Activated T-cell treated with anti-CD3 and anti-CD28 coated beads for 4 hours (primary cell): ENCODE measurements around the gene SPACA1.
"Not testable (repeated sequence)": the region's sequence is repeated elsewhere in the genome, so short reads cannot be mapped to it uniquely, and the experiment has no call there.

ENCODE experiments used
- DNase-seq: peaks from one replicate; pipeline ENCODE4 v3.0.0-alpha.2; 2020

The SPACA1 gene

GRCh38 chr6:88047510-88048150, at the start of gene SPACA1:
Gene SPACA1, plus strand, starts transcription at chr6:88047841. Its CDS starts 65 bp downstream, at chr6:88047906.
- DNase-seq: no peak

DNA sequence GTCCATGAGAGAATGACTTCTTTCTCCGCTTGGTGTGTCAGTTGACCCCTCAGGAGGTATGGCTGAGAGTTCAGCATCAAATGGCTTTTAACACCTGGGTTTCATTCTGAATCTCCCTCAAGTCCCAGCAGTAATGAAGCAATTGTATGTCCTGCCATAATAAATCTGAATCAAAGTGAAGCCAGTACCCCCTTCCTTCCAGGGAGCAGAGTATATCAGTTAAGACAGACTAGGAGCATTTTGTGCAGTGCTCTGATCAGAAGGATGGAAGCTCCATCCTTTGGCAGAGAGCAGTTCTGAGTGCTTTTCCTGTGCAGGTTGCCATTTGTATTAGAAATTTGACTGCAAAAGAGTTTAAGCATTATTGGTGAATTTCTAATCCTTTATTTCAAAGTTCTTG, 46.9 kb upstream of the SPACA1 start:
- no peak for DNase-seq

DNA sequence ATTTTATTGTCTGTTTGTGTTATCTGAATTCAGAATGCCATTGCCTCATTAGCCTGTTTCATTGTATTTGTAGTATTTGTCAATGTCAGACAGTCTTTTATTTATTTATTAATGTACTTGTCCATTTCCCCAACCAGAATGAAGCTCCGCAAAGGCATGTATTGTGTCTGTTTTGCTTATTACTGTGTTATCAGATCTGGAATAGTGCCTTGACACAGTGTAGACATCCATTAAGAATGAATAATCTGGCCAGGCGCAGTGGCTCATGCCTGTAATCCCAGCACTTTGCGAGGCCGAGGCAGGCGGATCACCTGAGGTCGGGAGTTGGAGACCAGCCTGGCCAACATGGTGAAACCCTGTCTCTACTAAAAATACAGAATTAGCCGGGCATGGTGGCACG, 46.4 kb upstream of the SPACA1 start:
- DNase-seq: not testable (repeated sequence)

- no peak for DNase-seq
Observed at GRCh38 chr6:88004707-88005106, 42.9 kb upstream of the SPACA1 start.

DNA sequence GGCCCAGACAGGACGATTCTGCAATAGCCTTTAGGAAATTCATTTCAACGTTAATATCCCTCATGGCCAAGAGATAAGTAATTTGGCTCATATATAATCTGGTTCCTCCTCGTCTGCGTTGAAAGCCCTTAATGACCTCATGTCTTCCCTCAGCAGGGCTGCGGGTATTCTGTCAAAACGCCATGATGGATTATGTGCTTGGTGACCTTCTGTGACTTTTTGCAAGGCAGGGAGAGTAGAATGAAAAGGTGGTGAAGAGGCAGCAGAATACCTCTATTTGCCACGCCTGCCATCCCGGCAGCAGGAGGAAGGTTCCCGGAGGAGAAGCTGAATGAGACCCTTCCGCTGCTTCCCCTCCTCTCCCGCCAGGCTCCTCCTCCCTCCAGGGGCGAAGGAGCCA, 41.1 kb upstream of the SPACA1 start:
- DNase-seq: no peak

GRCh38 chr6:88008411-88008810, 39.2 kb upstream of the SPACA1 start:
- DNase-seq: no peak

- no peak for DNase-seq
Observed at GRCh38 chr6:88008831-88009231, 38.8 kb upstream of the SPACA1 start.

GRCh38 chr6:88013015-88013414, 34.6 kb upstream of the SPACA1 start:
- DNase-seq: no peak

- DNase-seq: no peak
Observed at GRCh38 chr6:88013554-88013953, 34.1 kb upstream of the SPACA1 start.

GRCh38 chr6:88020439-88020838, 27.2 kb upstream of the SPACA1 start:
- no peak for DNase-seq

- no peak for DNase-seq
Observed at GRCh38 chr6:88024696-88025095, 22.9 kb upstream of the SPACA1 start.

- DNase-seq: no peak
Observed at GRCh38 chr6:88031550-88031949, 16.1 kb upstream of the SPACA1 start.

DNA sequence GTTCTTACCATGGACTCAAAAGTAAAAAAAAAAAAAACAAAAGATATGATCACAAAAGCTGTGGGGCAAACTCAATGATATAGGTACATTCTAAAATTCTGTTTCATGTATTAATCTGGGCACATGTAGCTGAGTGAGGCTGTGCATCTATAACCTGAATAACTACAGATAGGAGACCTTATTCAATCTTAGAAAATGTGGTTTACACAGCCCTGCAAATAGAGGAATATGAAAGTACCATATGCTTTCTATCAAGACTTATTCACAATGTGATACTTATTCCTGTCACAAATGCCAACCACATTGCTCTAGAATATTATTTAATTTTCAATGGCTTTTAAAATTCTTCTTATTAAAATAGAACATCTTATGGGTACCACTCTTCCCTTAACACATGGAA, 3.1 kb upstream of the SPACA1 start:
- no peak for DNase-seq

DNA sequence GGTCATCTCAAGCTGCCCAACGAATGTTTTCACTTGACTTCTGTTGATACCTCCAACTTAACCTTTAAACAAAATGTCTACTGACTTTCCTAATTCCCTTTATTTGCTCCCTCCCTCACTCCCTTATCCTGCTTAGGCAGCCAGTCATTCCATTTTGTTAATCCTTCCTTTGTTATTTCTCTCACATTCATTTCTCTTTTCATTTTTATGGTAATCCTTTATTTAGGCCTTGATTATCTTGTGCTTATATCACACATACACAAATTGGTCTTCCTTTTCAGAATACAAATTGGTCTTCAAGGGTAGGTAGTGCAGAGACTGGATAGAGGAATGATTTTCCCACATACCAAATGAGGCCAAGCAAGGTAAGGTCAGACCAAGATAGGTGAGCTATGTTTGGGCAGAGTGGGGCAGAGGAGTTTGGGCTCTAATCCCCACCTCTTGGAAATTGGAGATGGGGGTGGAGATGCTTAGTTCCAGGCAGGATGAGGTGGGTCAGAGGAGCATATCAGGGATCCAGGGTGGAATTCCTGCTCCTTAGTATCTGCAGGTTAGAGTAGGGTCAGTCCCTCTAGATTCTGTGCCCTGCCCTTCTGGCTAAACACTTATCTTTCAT, 2.0 kb upstream of the SPACA1 start:
- DNase-seq: no peak

DNA sequence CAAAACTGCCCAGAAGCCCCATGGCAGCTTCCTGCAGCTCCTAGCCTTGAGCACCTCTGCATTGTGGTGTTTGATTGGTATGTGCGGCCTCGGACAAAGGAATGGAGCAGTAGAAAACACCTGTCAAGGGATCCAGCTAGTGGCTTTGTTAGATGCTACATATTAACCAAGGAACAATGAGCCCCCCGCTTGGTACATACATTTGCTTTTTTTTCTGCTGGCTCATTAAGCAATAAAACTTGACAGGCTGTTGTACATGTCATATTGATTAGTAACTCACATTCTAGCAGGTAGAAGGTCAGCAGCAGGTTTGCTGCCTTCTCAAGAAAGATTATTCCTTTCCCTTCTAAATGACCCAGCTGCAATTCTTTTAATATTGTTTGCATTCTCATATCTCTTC, 937 bp downstream of the SPACA1 start:
- no peak for DNase-seq

- DNase-seq: no peak
Observed at GRCh38 chr6:88050140-88050818, 2.6 kb downstream of the SPACA1 start.

DNA sequence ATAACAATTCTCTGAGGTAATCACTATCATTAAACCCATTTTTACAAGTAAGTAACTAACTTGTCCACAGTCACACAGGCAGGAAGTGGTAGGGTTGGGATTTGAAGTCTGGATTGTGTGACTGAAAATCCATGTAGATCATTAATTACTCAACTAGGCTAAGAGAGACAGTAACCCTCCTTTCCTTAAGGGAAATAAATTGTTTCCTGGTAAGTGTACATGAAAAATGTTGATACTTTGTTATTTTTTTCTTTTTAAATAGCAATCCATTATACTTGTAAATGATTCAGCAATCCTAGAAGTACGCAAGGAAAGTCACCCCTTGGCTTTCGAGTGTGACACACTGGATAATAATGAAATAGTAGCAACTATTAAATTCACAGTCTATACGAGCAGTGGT, 11.6 kb downstream of the SPACA1 start:
- no peak for DNase-seq

GRCh38 chr6:88062376-88062775, 14.7 kb downstream of the SPACA1 start:
- DNase-seq: no peak

DNA sequence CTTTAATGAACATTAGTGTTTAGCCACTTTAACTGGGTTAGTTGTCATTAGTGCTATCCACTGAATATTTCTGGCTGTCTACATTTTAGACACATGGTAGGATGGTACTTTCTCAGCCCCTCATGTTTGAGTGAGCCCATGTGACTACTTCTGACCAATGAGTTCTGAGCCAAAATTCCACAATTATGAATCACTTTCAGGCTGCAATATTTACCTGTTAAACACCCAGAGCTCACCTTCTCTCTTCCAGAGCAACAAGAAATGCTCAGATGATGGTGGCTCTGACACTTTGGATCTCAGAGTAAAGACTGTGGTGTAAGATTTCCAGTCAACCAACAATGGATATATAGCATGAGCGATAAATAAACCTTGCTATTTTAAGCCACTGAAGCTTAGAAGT, 24.8 kb downstream of the SPACA1 start:
- DNase-seq: no peak

DNA sequence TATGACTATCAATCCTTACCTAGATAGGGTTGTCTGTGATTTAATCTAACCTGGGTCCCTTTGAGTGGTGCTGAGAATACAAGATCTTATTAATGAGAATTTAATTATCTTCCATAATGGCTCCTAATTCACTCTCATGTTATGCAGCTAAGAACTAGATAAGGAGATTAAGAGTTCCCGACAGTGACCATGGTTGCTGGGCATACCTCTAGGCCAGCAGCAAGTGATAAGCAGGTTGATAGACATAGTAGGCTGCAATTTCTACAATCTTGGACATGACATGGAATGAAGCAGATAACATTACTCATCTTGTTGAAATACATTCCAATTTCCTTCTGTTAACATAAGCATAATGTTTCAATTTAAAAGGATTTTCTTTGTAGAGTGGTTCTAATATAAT, 27.1 kb downstream of the SPACA1 start:
- no peak for DNase-seq

- DNase-seq: no peak
Observed at GRCh38 chr6:88077305-88077704, 29.7 kb downstream of the SPACA1 start.

GRCh38 chr6:88086792-88087191, 39.2 kb downstream of the SPACA1 start:
- DNase-seq: no peak

GRCh38 chr6:88089708-88090107, 42.1 kb downstream of the SPACA1 start:
- DNase-seq: no peak

GRCh38 chr6:88105741-88106340, 58.2 kb downstream of the SPACA1 start:
- DNase-seq: no peak
